ENCODE data around the gene MYO18A.

Gene MYO18A

DNA sequence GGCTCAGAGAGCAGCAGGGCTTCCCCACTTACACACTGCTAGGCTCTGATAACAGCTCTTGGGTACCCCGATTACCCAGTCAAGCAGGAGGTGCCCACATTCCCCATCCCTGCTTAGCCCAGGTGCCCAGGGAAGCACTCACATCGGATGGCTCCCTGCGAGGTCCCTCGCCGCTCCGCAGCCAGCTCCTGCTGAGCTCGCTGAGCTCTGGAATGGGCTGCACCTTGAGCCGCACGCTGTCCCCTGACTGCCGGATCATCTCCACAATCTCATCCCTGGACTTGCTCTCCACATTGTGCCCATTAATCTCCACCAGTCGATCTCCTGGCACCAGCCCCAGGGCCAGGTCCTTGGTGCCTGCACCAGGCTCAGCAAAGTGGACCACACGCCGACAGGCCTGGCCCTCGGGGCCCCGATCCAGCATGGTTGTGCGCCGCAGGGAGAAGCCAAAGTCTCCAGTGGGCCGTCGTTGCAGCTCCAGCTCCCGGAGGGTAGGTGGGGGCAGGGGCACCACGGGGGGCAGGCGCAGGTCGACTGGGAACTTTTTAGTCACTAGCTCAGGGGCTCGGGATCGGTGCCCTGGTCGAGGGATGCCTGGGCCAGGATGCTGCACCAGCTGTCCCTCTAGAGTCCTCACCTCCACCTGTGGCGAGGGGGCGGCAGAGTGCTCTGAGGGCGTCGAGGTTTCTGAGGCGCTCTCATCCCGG, 14.2 kb downstream of the MYO18A start:
- no peak for TF ChIP-seq CTCF (IDR thresholded peaks at IDR 0.05; ENCODE audit: insufficient read depth, low read length)
- no peak overlapping the region for H3K4me3 ChIP-seq (replicated peaks; ENCODE audit: insufficient read depth, low read length)
- no peak for DNase-seq (ENCODE audit: low read depth in 1 of 2, low spot score in 1 of 2)
- no peaks in the 10 kb centered on the region for H3K27me3 ChIP-seq (ENCODE audit: insufficient read depth, poor library complexity, severe bottlenecking)
- no peak overlapping the region for H3K27ac ChIP-seq (replicated peaks)

DNA sequence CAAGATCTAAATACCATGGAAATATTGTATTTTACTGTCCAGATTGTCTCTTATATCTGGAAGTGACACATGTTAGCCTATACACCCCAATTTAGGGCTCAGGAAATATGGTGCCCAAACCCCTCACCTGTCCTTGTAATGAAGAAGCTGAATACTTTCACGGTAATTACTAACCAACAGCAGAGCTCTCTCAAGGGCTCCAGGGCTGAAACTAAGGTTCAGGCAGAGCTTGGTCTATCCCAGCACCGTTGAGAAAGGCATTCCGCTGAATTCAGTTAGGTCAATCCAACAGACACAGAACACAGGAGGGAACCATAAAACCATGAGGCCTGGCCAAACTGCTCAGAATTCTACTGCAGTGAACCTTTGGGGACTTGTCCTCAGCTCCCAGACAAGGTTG, 14.9 kb downstream of the MYO18A start:
- H3K4me3 ChIP-seq (replicated peaks; ENCODE audit: insufficient read depth, low read length), result no peak overlapping the region
- H3K27me3 ChIP-seq (ENCODE audit: insufficient read depth, poor library complexity, severe bottlenecking), result no peaks in the 10 kb centered on the region
- H3K27ac ChIP-seq (replicated peaks), result no peak overlapping the region
- no peak for DNase-seq (ENCODE audit: low read depth in 1 of 2, low spot score in 1 of 2)
- no peak for TF ChIP-seq REST (IDR thresholded peaks at IDR 0.05; ENCODE audit: insufficient replicate concordance, low read depth)
- TF ChIP-seq GABPA (IDR thresholded peaks at IDR 0.05; ENCODE audit: low read depth), result no peak
- TF ChIP-seq SPI1 (IDR thresholded peaks at IDR 0.05; ENCODE audit: borderline replicate concordance, low read depth), result no peak
- no peak for TF ChIP-seq POLR2AphosphoS5 (IDR thresholded peaks at IDR 0.05; ENCODE audit: low read depth)
- no peak for TF ChIP-seq CTCF (IDR thresholded peaks at IDR 0.05; ENCODE audit: insufficient read depth, low read length)

DNA sequence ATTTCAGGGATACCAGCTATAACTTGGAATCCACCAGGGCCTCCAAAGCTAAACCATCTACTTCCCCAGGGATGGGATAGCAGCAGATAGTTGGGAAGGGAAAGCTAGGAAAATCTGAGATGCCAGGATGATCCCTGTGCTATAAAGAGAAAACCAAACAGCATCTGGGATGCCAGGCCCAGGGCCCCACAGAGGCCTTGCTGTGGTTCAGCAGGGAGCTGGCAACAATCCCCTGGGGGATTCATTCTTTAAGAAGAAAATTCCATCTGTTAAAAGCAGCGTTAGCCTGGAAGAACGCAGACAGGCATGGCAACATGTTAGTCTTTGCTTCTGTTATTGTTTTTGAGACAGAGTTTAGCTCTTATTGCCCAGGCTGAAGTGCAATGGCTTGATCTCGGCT, 16.6 kb downstream of the MYO18A start:
- Histone ChIP-seq H3K27me3 (ENCODE audit: insufficient read depth, poor library complexity, severe bottlenecking) (no peaks in the 10 kb centered on the region), H3K27ac (replicated peaks) (no peak overlapping the region), H3K4me3 (replicated peaks; ENCODE audit: insufficient read depth, low read length) (no peak overlapping the region)
- no peak for DNase-seq (ENCODE audit: low read depth in 1 of 2, low spot score in 1 of 2)
- TF ChIP-seq CTCF (IDR thresholded peaks at IDR 0.05; ENCODE audit: insufficient read depth, low read length) (no peak), SPI1 (IDR thresholded peaks at IDR 0.05; ENCODE audit: borderline replicate concordance, low read depth) (no peak), POLR2AphosphoS5 (IDR thresholded peaks at IDR 0.05; ENCODE audit: low read depth) (no peak), REST (IDR thresholded peaks at IDR 0.05; ENCODE audit: insufficient replicate concordance, low read depth) (no peak), GABPA (IDR thresholded peaks at IDR 0.05; ENCODE audit: low read depth) (no peak)

GRCh38 chr17:29162909-29163341, 17.3 kb downstream of the MYO18A start:
- TF ChIP-seq SPI1 (IDR thresholded peaks at IDR 0.05; ENCODE audit: borderline replicate concordance, low read depth), result no peak
- no peak for TF ChIP-seq REST (IDR thresholded peaks at IDR 0.05; ENCODE audit: insufficient replicate concordance, low read depth)
- no peak for TF ChIP-seq POLR2AphosphoS5 (IDR thresholded peaks at IDR 0.05; ENCODE audit: low read depth)
- no peak for TF ChIP-seq CTCF (IDR thresholded peaks at IDR 0.05; ENCODE audit: insufficient read depth, low read length)
- no peak overlapping the region for H3K27ac ChIP-seq (replicated peaks)
- no peaks in the 10 kb centered on the region for H3K27me3 ChIP-seq (ENCODE audit: insufficient read depth, poor library complexity, severe bottlenecking)
- no peak overlapping the region for H3K4me3 ChIP-seq (replicated peaks; ENCODE audit: insufficient read depth, low read length)
- DNase-seq (ENCODE audit: low read depth in 1 of 2, low spot score in 1 of 2), result no peak
